HCT116 (cell line): Measurements from ENCODE around the gene PHKA2. TPM values are rescaled to one million over a fixed set of nuclear protein-coding genes. Genes with fewer than 3 reads are reported as not detected.

Experiments
- ATAC-seq: fragments of 200-7000 bp; cut with Tn5 transposase; 2 replicates; pipeline ENCODE4 v1.9.1; 2020; ENCODE audit warnings: mild to moderate bottlenecking, moderate library complexity
- BruUV-seq: library from RNA; stranded (reverse); fragments of 400-500 nt; replicated peaks from 2 replicates; lab custom pipeline; 2021; lab: Mats Ljungman, UMichigan
- CTCF ChIA-PET: fragments of 300-600 bp; sonication (Branson Sonifier 250); formaldehyde crosslinking; loops from one replicate; lab custom pipeline; 2021; ENCODE audit warnings: antibody characterized with exemption; lab: Charles Lee
- POLR2A ChIA-PET: fragments of 300-600, 350-600 bp; sonication (Branson Sonifier 250); formaldehyde crosslinking; loops from one replicate; lab custom pipeline; 2021; ENCODE audit warnings: antibody characterized with exemption; lab: Charles Lee
- RAD21 ChIA-PET, 2 experiments: fragments of 300-600 bp; sonication (Branson Sonifier 250); formaldehyde crosslinking; loops; one replicate each; lab custom pipeline; 2023; ENCODE audit warnings: low total read pairs in 2 of 2; ENCODE audit not compliant: uncharacterized antibody in 2 of 2, unreplicated experiment in 2 of 2, low non-redundant PET in 1 of 2; lab: Charles Lee
- DNase-seq: peaks from one replicate; pipeline ENCODE4 v3.0.0-alpha.2; 2010; ENCODE audit warnings: low read depth, low spot score
- H2AFZ ChIP-seq: fragments of 200-600 bp; shearing (Covaris generic), sonication (generic); 2 replicates; pipeline ENCODE4 v1.6.1; 2017; ENCODE audit warnings: low read depth, mixed run types, mixed read lengths, antibody characterized with exemption, low read length; ENCODE audit not compliant: poor library complexity, severe bottlenecking
- H3K27ac ChIP-seq: 2 replicates; pipeline ENCODE4 v1.5.1; 2012; ENCODE audit warnings: low read depth, low read length
- H3K27me3 ChIP-seq: fragments of 200-600 bp; sonication (generic); 2 replicates; pipeline ENCODE4 v1.6.1; 2016; ENCODE audit warnings: mixed run types, low read length, mixed read lengths; ENCODE audit not compliant: insufficient read depth
- H3K36me3 ChIP-seq, 2 experiments: fragments of 200-500 bp in 1 of 2; fragments of 200-600 bp in 1 of 2; sonication (Bioruptor generic) in 1 of 2; sonication (generic) in 1 of 2; 2 replicates each; pipeline versions ENCODE4 v1.5.1 to v1.6.1; 2014 to 2016; ENCODE audit warnings: low read length in 2 of 2, inconsistent platforms in 1 of 2, mixed read lengths in 1 of 2, mixed run types in 1 of 2; ENCODE audit not compliant: insufficient read depth in 2 of 2, control insufficient read depth in 1 of 2
- H3K4me1 ChIP-seq, 2 experiments: fragments of 200-600 bp in 1 of 2; sonication (generic) in 1 of 2; 2 replicates each; pipeline versions ENCODE4 v1.5.1 to v1.6.1; 2012 to 2017; ENCODE audit warnings: low read length in 2 of 2, inconsistent platforms in 1 of 2, mild to moderate bottlenecking in 1 of 2, mixed read lengths in 1 of 2, mixed run types in 1 of 2, moderate library complexity in 1 of 2; ENCODE audit not compliant: insufficient read depth in 2 of 2, control insufficient read depth in 1 of 2
- H3K4me2 ChIP-seq: fragments of 200-600 bp; sonication (generic); 2 replicates; pipeline ENCODE4 v1.6.1; 2017; ENCODE audit warnings: mixed run types, low read length, mixed read lengths
- H3K4me3 ChIP-seq, 2 experiments: fragments of 200-600 bp in 1 of 2; sonication (generic) in 1 of 2; replicated peaks in 1 of 2; 2 replicates each; pipeline ENCODE4 v1.5.1; 2011 to 2016; ENCODE audit warnings: low read length in 2 of 2, control low read depth in 1 of 2, low read depth in 1 of 2, mild to moderate bottlenecking in 1 of 2, mixed read lengths in 1 of 2, mixed run types in 1 of 2
- H3K79me2 ChIP-seq: fragments of 200-600 bp; sonication (generic); 2 replicates; pipeline ENCODE4 v1.6.1; 2017; ENCODE audit warnings: mild to moderate bottlenecking, mixed run types, low read length, moderate library complexity, mixed read lengths; ENCODE audit not compliant: insufficient read depth
- H3K9ac ChIP-seq: fragments of 200-600 bp; sonication (generic); 2 replicates; pipeline ENCODE4 v1.6.1; 2016; ENCODE audit warnings: low read length, mixed read lengths
- H3K9me2 ChIP-seq: fragments of 200-600 bp; sonication (generic), shearing (Covaris generic); 2 replicates; pipeline ENCODE4 v1.6.1; 2017; ENCODE audit warnings: mixed run types, mild to moderate bottlenecking, moderate library complexity; ENCODE audit not compliant: insufficient read depth
- H3K9me3 ChIP-seq, 2 experiments: fragments of 200-500 bp in 1 of 2; fragments of 200-600 bp in 1 of 2; sonication (Bioruptor generic) in 1 of 2; sonication (generic) in 1 of 2; 2 replicates each; pipeline ENCODE4 v1.6.1; 2014 to 2017; ENCODE audit warnings: low read length in 2 of 2, mixed read lengths in 2 of 2, inconsistent platforms in 1 of 2, low read depth in 1 of 2, mild to moderate bottlenecking in 1 of 2, mixed run types in 1 of 2, moderate library complexity in 1 of 2; ENCODE audit not compliant: control insufficient read depth in 1 of 2, insufficient read depth in 1 of 2
- H4K20me1 ChIP-seq: fragments of 200-600 bp; sonication (generic), shearing (Covaris generic); 2 replicates; pipeline ENCODE4 v1.6.1; 2017; ENCODE audit warnings: mixed run types, mild to moderate bottlenecking, moderate library complexity; ENCODE audit not compliant: insufficient read depth
- ELF1 ChIP-seq: IDR thresholded peaks from 2 replicates; pipeline ENCODE4 v1.6.1; 2012; ENCODE audit warnings: low read depth, borderline replicate concordance
- SP1 ChIP-seq: IDR thresholded peaks from 2 replicates; pipeline ENCODE4 v1.6.1; 2012; ENCODE audit warnings: low read depth
- SRF ChIP-seq: IDR thresholded peaks from 2 replicates; pipeline ENCODE4 v1.6.1; 2012; ENCODE audit warnings: low read depth
- TCF7L2 ChIP-seq: IDR thresholded peaks from 2 replicates; pipeline ENCODE4 v1.7.0; 2011; ENCODE audit warnings: borderline replicate concordance, inconsistent platforms; ENCODE audit not compliant: insufficient read depth, insufficient read length; ENCODE audit errors: extremely low read depth
- YY1 ChIP-seq: IDR thresholded peaks from 2 replicates; pipeline ENCODE4 v1.6.1; 2011; ENCODE audit warnings: low read length, low read depth, moderate library complexity, mild to moderate bottlenecking; ENCODE audit not compliant: insufficient replicate concordance; ENCODE audit errors: extremely low read depth
- ZFX ChIP-seq: fragments of 450-650 bp; IDR thresholded peaks from 2 replicates; pipeline ENCODE4 v1.6.1; 2017
- intact Hi-C: fragments of 100-400 bp; cut with micrococcal nuclease; formaldehyde crosslinking; loops from 2 replicates; pipeline ENCODE4 v1.10.0; 2022
- total RNA-seq: library from RNA; stranded (reverse); gene quantifications from one replicate; pipeline ENCODE4 v1.2.1, GENCODE V29; 2021; ENCODE audit not compliant: unreplicated experiment
- TF ChIP-seq, protein P1 (sequence below), 3 experiments: fragments of 200-600 bp in 1 of 3; sonication (generic) in 1 of 3; IDR thresholded peaks in 2 of 3; conservative IDR thresholded peaks in 1 of 3; 2 replicates each; pipeline ENCODE4 v1.5.1; 2012 to 2017; ENCODE audit warnings: low read depth in 2 of 3, low read length in 2 of 3, antibody characterized with exemption in 1 of 3, borderline replicate concordance in 1 of 3, control low read depth in 1 of 3, mild to moderate bottlenecking in 1 of 3, mixed read lengths in 1 of 3, mixed run types in 1 of 3, moderate library complexity in 1 of 3; ENCODE audit not compliant: insufficient read depth in 1 of 3
- TF ChIP-seq, protein P2 (sequence below): IDR thresholded peaks from 2 replicates; pipeline ENCODE4 v1.6.1; 2011; ENCODE audit warnings: mild to moderate bottlenecking, low read length, moderate library complexity; ENCODE audit not compliant: insufficient replicate concordance; ENCODE audit errors: extremely low read depth
- TF ChIP-seq, protein P3 (sequence below): IDR thresholded peaks from 2 replicates; pipeline ENCODE4 v1.6.1; 2012
- TF ChIP-seq, protein P4 (sequence below): IDR thresholded peaks from 2 replicates; pipeline ENCODE4 v1.6.1; 2012

PHKA2 gene
- total RNA-seq, 1 experiment from 2014 or later, result 23.8 TPM

DNA sequence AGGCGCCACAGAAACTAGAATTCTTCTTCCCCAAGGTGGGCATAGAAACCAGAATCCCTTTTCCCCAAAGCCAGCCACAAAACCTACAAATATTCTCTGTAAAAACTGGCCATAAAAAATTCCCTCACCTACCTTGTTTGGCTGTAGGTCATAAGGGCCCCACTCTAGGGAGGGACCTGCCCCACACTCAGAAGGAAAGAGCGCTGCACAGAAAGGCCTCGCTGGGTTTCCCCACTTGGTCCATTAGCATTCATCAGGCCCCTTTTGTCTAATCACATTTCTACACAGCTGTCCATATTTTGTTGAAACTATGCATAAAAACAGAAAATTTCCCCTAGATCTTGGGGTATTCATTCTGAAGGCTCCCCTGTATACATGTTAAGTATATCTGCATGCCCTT lies 54.1 kb downstream of the PHKA2 start:
- TF ChIP-seq TCF7L2 (no peak), SP1 (no peak), ELF1 (no peak), ZFX (no peak), SRF (no peak), YY1 (no peak)
- TF ChIP-seq, protein P1, sequence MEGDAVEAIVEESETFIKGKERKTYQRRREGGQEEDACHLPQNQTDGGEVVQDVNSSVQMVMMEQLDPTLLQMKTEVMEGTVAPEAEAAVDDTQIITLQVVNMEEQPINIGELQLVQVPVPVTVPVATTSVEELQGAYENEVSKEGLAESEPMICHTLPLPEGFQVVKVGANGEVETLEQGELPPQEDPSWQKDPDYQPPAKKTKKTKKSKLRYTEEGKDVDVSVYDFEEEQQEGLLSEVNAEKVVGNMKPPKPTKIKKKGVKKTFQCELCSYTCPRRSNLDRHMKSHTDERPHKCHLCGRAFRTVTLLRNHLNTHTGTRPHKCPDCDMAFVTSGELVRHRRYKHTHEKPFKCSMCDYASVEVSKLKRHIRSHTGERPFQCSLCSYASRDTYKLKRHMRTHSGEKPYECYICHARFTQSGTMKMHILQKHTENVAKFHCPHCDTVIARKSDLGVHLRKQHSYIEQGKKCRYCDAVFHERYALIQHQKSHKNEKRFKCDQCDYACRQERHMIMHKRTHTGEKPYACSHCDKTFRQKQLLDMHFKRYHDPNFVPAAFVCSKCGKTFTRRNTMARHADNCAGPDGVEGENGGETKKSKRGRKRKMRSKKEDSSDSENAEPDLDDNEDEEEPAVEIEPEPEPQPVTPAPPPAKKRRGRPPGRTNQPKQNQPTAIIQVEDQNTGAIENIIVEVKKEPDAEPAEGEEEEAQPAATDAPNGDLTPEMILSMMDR (IDR thresholded peaks at IDR 0.05 in 2 of 3, conservative IDR thresholded peaks at IDR 0.05 in 1 of 3; ENCODE audit: borderline replicate concordance in 1 of 3, insufficient read depth in 1 of 3, low read depth in 2 of 3, low read length in 2 of 3), result no peak
- TF ChIP-seq, protein P2, sequence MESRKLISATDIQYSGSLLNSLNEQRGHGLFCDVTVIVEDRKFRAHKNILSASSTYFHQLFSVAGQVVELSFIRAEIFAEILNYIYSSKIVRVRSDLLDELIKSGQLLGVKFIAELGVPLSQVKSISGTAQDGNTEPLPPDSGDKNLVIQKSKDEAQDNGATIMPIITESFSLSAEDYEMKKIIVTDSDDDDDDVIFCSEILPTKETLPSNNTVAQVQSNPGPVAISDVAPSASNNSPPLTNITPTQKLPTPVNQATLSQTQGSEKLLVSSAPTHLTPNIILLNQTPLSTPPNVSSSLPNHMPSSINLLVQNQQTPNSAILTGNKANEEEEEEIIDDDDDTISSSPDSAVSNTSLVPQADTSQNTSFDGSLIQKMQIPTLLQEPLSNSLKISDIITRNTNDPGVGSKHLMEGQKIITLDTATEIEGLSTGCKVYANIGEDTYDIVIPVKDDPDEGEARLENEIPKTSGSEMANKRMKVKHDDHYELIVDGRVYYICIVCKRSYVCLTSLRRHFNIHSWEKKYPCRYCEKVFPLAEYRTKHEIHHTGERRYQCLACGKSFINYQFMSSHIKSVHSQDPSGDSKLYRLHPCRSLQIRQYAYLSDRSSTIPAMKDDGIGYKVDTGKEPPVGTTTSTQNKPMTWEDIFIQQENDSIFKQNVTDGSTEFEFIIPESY, result no peak
- TF ChIP-seq, protein P3, sequence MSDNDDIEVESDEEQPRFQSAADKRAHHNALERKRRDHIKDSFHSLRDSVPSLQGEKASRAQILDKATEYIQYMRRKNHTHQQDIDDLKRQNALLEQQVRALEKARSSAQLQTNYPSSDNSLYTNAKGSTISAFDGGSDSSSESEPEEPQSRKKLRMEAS, result no peak
- TF ChIP-seq, protein P4, sequence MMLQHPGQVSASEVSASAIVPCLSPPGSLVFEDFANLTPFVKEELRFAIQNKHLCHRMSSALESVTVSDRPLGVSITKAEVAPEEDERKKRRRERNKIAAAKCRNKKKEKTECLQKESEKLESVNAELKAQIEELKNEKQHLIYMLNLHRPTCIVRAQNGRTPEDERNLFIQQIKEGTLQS, result no peak
- no peak overlapping the region for H3K4me3 ChIP-seq
- H2AFZ ChIP-seq, result no peak overlapping the region
- ChIA-PET RAD21 (no interaction called here), POLR2A (no interaction called here), CTCF (no interaction called here)
- ATAC-seq, result no peak
- no peaks in the 10 kb centered on the region for H3K4me1 ChIP-seq
- no peak overlapping the region for H3K4me2 ChIP-seq
- H3K27me3 ChIP-seq, result no peaks in the 10 kb centered on the region
- H3K9ac ChIP-seq, result no peak overlapping the region
- H3K27ac ChIP-seq, result no peak overlapping the region
- no peak for DNase-seq
- H3K79me2 ChIP-seq, result no peaks in the 10 kb centered on the region
- no TSS peak for BruUV-seq
- no peaks in the 10 kb centered on the region for H4K20me1 ChIP-seq
- H3K9me2 ChIP-seq, result no peaks in the 10 kb centered on the region
- no peaks in the 10 kb centered on the region for H3K9me3 ChIP-seq
- H3K36me3 ChIP-seq, result no peaks in the 10 kb centered on the region
- intact Hi-C loops, result loop anchor here (10.0 kb wide), 1 partner anchor 75 kb away; no protein-coding TSS in a partner anchor
